GM12878 (cell line): ENCODE measurements around the gene PTPN22. TPM values are rescaled to one million over a fixed set of nuclear protein-coding genes. Genes with fewer than 3 reads are reported as not detected.

Experiments used
- CREM ChIP-seq: IDR thresholded peaks from 2 replicates; pipeline ENCODE4 v1.6.1; 2014; ENCODE audit warnings: antibody characterized with exemption, low read depth
- CUX1 ChIP-seq: IDR thresholded peaks from 2 replicates; pipeline ENCODE4 v1.6.1; 2012; ENCODE audit warnings: improper control_type of control experiment, low read depth, low read length; ENCODE audit not compliant: insufficient replicate concordance
- E4F1 ChIP-seq: fragments of 450-650 bp; IDR thresholded peaks from 2 replicates; pipeline ENCODE4 v1.6.1; 2018; ENCODE audit warnings: borderline replicate concordance, mild to moderate bottlenecking; ENCODE audit not compliant: partially characterized antibody
- EGR1 ChIP-seq, 2 experiments: IDR thresholded peaks; 1 replicate in 1 of 2; 2 replicates in 1 of 2; pipeline ENCODE4 v1.6.1; 2011 to 2012; ENCODE audit warnings: low read depth in 2 of 2, low read length in 2 of 2, borderline replicate concordance in 1 of 2, mild to moderate bottlenecking in 1 of 2, moderate library complexity in 1 of 2
- ESRRA ChIP-seq: IDR thresholded peaks from 2 replicates; pipeline ENCODE4 v1.6.1; 2012; ENCODE audit warnings: mild to moderate bottlenecking, low read length, improper control_type of control experiment
- HDAC2 ChIP-seq: fragments of 200-600 bp; sonication (generic); IDR thresholded peaks from 2 replicates; pipeline ENCODE4 v1.6.1; 2017
- MEF2B ChIP-seq: fragments of 450-650 bp; IDR thresholded peaks from 2 replicates; pipeline ENCODE4 v1.6.1; 2018; ENCODE audit warnings: mild to moderate bottlenecking, moderate library complexity; ENCODE audit not compliant: partially characterized antibody, poor library complexity, severe bottlenecking
- MTA3 ChIP-seq: IDR thresholded peaks from 2 replicates; pipeline ENCODE4 v1.6.1; 2012; ENCODE audit warnings: low read length, inconsistent platforms, borderline replicate concordance
- PBX3 ChIP-seq: IDR thresholded peaks from 2 replicates; pipeline ENCODE4 v1.6.1; 2011; ENCODE audit warnings: mild to moderate bottlenecking, low read depth, low read length, moderate library complexity; ENCODE audit not compliant: insufficient replicate concordance
- POU2F2 ChIP-seq: IDR thresholded peaks from 3 replicates; pipeline ENCODE4 v1.6.1; 2011; ENCODE audit warnings: low read depth, mild to moderate bottlenecking, low read length, borderline replicate concordance
- RBBP5 ChIP-seq: fragments of 200-600 bp; sonication (generic); conservative IDR thresholded peaks from 2 replicates; pipeline ENCODE4 v1.6.1; 2016
- SKIL ChIP-seq: fragments of 450-650 bp; IDR thresholded peaks from 2 replicates; pipeline ENCODE4 v1.6.1; 2017; ENCODE audit warnings: mild to moderate bottlenecking, low read depth, inconsistent platforms; ENCODE audit not compliant: poor library complexity, severe bottlenecking
- STAT1 ChIP-seq: fragments of 450-650 bp; conservative IDR thresholded peaks from 2 replicates; pipeline ENCODE4 v1.6.1; 2014; ENCODE audit warnings: antibody characterized with exemption, mild to moderate bottlenecking
- TBL1XR1 ChIP-seq: IDR thresholded peaks from 2 replicates; pipeline ENCODE4 v1.6.1; 2012; ENCODE audit warnings: low read depth, low read length, improper control_type of control experiment
- TCF7 ChIP-seq: IDR thresholded peaks from 2 replicates; pipeline ENCODE4 v1.6.1; 2014; ENCODE audit warnings: antibody characterized with exemption, borderline replicate concordance
- YY1 ChIP-seq: IDR thresholded peaks from 2 replicates; pipeline ENCODE4 v1.6.1; 2011; ENCODE audit warnings: low read depth, mild to moderate bottlenecking, low read length
- polyA plus RNA-seq, 11 experiments: library from polyadenylated mRNA; depleted of rRNA in 4 of 11; unstranded in 6 of 11; stranded (reverse) in 5 of 11; fragments of >200 nt; fragmentation: Nextera tagmentation in 4 of 11; fragmentation: Illumina TruSeq in 1 of 11; extraction: Ambion mirVana in 4 of 11; extraction: Trizol in 1 of 11; gene quantifications; 1 replicate in 1 of 11; 2 replicates in 10 of 11; pipeline versions ENCODE4 v1.2.1 to v1.2.3, GENCODE V29; 2011 to 2016; ENCODE audit warnings: inconsistent platforms in 2 of 11, missing spikeins in 2 of 11, low read depth in 1 of 11
- total RNA-seq, 4 experiments: library from RNA; depleted of rRNA in 3 of 4; stranded (reverse); fragments of >200 nt in 3 of 4; fragmentation: Illumina TruSeq in 1 of 4; extraction: Trizol in 1 of 4; gene quantifications; 2 replicates each; pipeline versions ENCODE4 v1.2.1 to v1.2.3, GENCODE V29; 2013 to 2021

The PTPN22 gene
- total and polyA plus RNA-seq, 10 of the 15 experiments (the other 5 are each of a cell fraction or from before 2014, with no cell fraction given): 22.8 to 65.1 (median 44.9) TPM

- peak; percentile 88 for TF ChIP-seq CUX1
- TF ChIP-seq MEF2B: no peak
- peak; percentile 81 for TF ChIP-seq E4F1
- TF ChIP-seq RBBP5: no peak
- TF ChIP-seq MTA3: no peak; the same call in 1 of the 2 replicates
- peak; percentile 94 for TF ChIP-seq YY1
- TF ChIP-seq TCF7: no peak
- TF ChIP-seq ESRRA: peak; percentile 35; the same call in 1 of the 2 replicates
- peak; percentile 75; the same call in 2 of the 3 replicates for TF ChIP-seq POU2F2
- peak; percentile 80 for TF ChIP-seq SKIL
- TF ChIP-seq CREM: no peak; the same call in 1 of the 2 replicates
- TF ChIP-seq TBL1XR1: 0 out of 2 replicates have a peak, but pooled peaks have one; percentile 53
- TF ChIP-seq HDAC2: no peak
- TF ChIP-seq STAT1: peak; percentile 64; the same call in 1 of the 2 replicates
- TF ChIP-seq PBX3: peak; percentile 31
- peak in 1 of 2 experiments; percentile 63; a peak in 2 of 3 replicates for TF ChIP-seq EGR1 (IDR thresholded peaks at IDR 0.05; ENCODE audit: borderline replicate concordance in 1 of 2, low read depth in 2 of 2, low read length in 2 of 2)
These were observed 33.3 kb upstream of the PTPN22 start, which contains the start of the genes AP4B1 and DCLRE1B (continued) for GRCh38 chr1:113904674-113905434.
